ENCODE measurements around the gene SLC2A2. TPM values are rescaled to one million over a fixed set of nuclear protein-coding genes. Genes with fewer than 3 reads are reported as not detected.

The SLC2A2 gene
- polyA plus RNA-seq, 1 donor (not counting 4 experiments of a cell fraction or from before 2014, with no cell fraction given), result not detected

- H3K27ac ChIP-seq (ENCODE audit: control insufficient read depth, insufficient read depth, low read length), result no peak overlapping the region
- dilution Hi-C loops (cut with MboI; ENCODE audit: extremely low pct_ligation_motif_present, low sequenced_read_pairs), result no loop called here
- H3K4me3 ChIP-seq (ENCODE audit: control insufficient read depth in 2 of 3, extremely low read depth in 1 of 3, insufficient read depth in 2 of 3, low read depth in 1 of 3, low read length in 3 of 3), result no peak overlapping the region
- H3K4me1 ChIP-seq (ENCODE audit: control insufficient read depth, extremely low read depth, insufficient read depth, low read length), result no peaks in the 10 kb centered on the region
- H3K27me3 ChIP-seq (ENCODE audit: control insufficient read depth, extremely low read depth, insufficient read depth, low read length), result no peaks in the 10 kb centered on the region
- FAIRE-seq, result no peak
- TF ChIP-seq EZH2 (IDR thresholded peaks at IDR 0.05; ENCODE audit: low read length), result no peak
- TF ChIP-seq, protein P1, sequence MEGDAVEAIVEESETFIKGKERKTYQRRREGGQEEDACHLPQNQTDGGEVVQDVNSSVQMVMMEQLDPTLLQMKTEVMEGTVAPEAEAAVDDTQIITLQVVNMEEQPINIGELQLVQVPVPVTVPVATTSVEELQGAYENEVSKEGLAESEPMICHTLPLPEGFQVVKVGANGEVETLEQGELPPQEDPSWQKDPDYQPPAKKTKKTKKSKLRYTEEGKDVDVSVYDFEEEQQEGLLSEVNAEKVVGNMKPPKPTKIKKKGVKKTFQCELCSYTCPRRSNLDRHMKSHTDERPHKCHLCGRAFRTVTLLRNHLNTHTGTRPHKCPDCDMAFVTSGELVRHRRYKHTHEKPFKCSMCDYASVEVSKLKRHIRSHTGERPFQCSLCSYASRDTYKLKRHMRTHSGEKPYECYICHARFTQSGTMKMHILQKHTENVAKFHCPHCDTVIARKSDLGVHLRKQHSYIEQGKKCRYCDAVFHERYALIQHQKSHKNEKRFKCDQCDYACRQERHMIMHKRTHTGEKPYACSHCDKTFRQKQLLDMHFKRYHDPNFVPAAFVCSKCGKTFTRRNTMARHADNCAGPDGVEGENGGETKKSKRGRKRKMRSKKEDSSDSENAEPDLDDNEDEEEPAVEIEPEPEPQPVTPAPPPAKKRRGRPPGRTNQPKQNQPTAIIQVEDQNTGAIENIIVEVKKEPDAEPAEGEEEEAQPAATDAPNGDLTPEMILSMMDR (optimal IDR thresholded peaks at IDR 0.05 in 1 of 3, IDR thresholded peaks at IDR 0.05 in 1 of 3, conservative IDR thresholded peaks at IDR 0.05 in 1 of 3; ENCODE audit: extremely low read depth in 1 of 3, insufficient read depth in 2 of 3, low read length in 3 of 3), result no peak
- no peak overlapping the region for H3K4me2 ChIP-seq (ENCODE audit: control insufficient read depth, extremely low read depth, insufficient read depth, low read depth, low read length)
- no peak overlapping the region for H3K9ac ChIP-seq (ENCODE audit: control insufficient read depth, extremely low read depth, insufficient read depth, low read length)
- DNase-seq (ENCODE audit: low read depth, low spot score), result no peak
- no peaks in the 10 kb centered on the region for H3K36me3 ChIP-seq (ENCODE audit: control insufficient read depth in 2 of 2, extremely low read depth in 1 of 2, insufficient read depth in 2 of 2, low read length in 2 of 2)
- H4K20me1 ChIP-seq (ENCODE audit: control insufficient read depth, extremely low read depth, insufficient read depth, low read length), result no peaks in the 10 kb centered on the region
- H3K9me1 ChIP-seq (ENCODE audit: control insufficient read depth, extremely low read depth, insufficient read depth, low read length), result no peaks in the 10 kb centered on the region
- H3K9me3 ChIP-seq (ENCODE audit: control insufficient read depth, low read depth, low read length), result no peaks in the 10 kb centered on the region
- no peak overlapping the region for H2AFZ ChIP-seq (ENCODE audit: control insufficient read depth, low read length)
- H3K79me2 ChIP-seq (ENCODE audit: control insufficient read depth, insufficient read depth, low read length), result no peaks in the 10 kb centered on the region
Observed at GRCh38 chr3:170980399-170980798, 46.1 kb downstream of the SLC2A2 start.

- Histone ChIP-seq H2AFZ (ENCODE audit: control insufficient read depth, low read length) (no peak overlapping the region), H3K4me3 (ENCODE audit: control insufficient read depth in 2 of 3, extremely low read depth in 1 of 3, insufficient read depth in 2 of 3, low read depth in 1 of 3, low read length in 3 of 3) (no peak overlapping the region), H3K9me1 (ENCODE audit: control insufficient read depth, extremely low read depth, insufficient read depth, low read length) (no peaks in the 10 kb centered on the region), H3K9me3 (ENCODE audit: control insufficient read depth, low read depth, low read length) (no peaks in the 10 kb centered on the region), H4K20me1 (ENCODE audit: control insufficient read depth, extremely low read depth, insufficient read depth, low read length) (no peaks in the 10 kb centered on the region), H3K36me3 (ENCODE audit: control insufficient read depth in 2 of 2, extremely low read depth in 1 of 2, insufficient read depth in 2 of 2, low read length in 2 of 2) (no peaks in the 10 kb centered on the region), H3K4me1 (ENCODE audit: control insufficient read depth, extremely low read depth, insufficient read depth, low read length) (no peaks in the 10 kb centered on the region), H3K4me2 (ENCODE audit: control insufficient read depth, extremely low read depth, insufficient read depth, low read depth, low read length) (no peak overlapping the region), H3K79me2 (ENCODE audit: control insufficient read depth, insufficient read depth, low read length) (no peaks in the 10 kb centered on the region), H3K27me3 (ENCODE audit: control insufficient read depth, extremely low read depth, insufficient read depth, low read length) (no peaks in the 10 kb centered on the region), H3K27ac (ENCODE audit: control insufficient read depth, insufficient read depth, low read length) (no peak overlapping the region), H3K9ac (ENCODE audit: control insufficient read depth, extremely low read depth, insufficient read depth, low read length) (no peak overlapping the region)
- FAIRE-seq (no peak), DNase-seq (ENCODE audit: low read depth, low spot score) (no peak)
- no peak for TF ChIP-seq EZH2 (IDR thresholded peaks at IDR 0.05; ENCODE audit: low read length)
- TF ChIP-seq, protein P1 (optimal IDR thresholded peaks at IDR 0.05 in 1 of 3, IDR thresholded peaks at IDR 0.05 in 1 of 3, conservative IDR thresholded peaks at IDR 0.05 in 1 of 3; ENCODE audit: extremely low read depth in 1 of 3, insufficient read depth in 2 of 3, low read length in 3 of 3), result no peak
- dilution Hi-C loops (cut with MboI; ENCODE audit: extremely low pct_ligation_motif_present, low sequenced_read_pairs), result no loop called here
Observed at GRCh38 chr3:170977949-170978745, 48.4 kb downstream of the SLC2A2 start.

Measured in keratinocyte (primary cell).